GM23338 (cell line): Measurements from ENCODE around the gene GNS. TPM values are rescaled to one million over a fixed set of nuclear protein-coding genes. Genes with fewer than 3 reads are reported as not detected.

Experiments used
- ATAC-seq: fragments of 200-7000 bp; cut with Tn5 transposase; 3 replicates; pipeline ENCODE4 v1.9.1; 2020
- DNase-seq: peaks from one replicate; pipeline ENCODE4 v3.0.0-alpha.2; 2015; ENCODE audit warnings: low spot score
- H2AFZ ChIP-seq: fragments of 200-600 bp; sonication (generic); 2 replicates; pipeline ENCODE4 v1.8.0; 2016; ENCODE audit warnings: antibody characterized with exemption, mild to moderate bottlenecking, moderate library complexity
- H3F3A ChIP-seq: fragments of 200-600 bp; sonication (generic); replicated peaks from 2 replicates; pipeline ENCODE4 v1.8.0; 2017; ENCODE audit warnings: antibody characterized with exemption, mixed run types, low read depth
- H3K27ac ChIP-seq: fragments of 200-600 bp; sonication (generic); 2 replicates; pipeline ENCODE4 v1.6.1; 2016; ENCODE audit warnings: low read depth
- H3K27me3 ChIP-seq: fragments of 200-600 bp; sonication (generic); 2 replicates; pipeline ENCODE4 v1.8.0; 2016; ENCODE audit warnings: mild to moderate bottlenecking, mixed run types, moderate library complexity; ENCODE audit not compliant: insufficient read depth
- H3K36me3 ChIP-seq: fragments of 200-600 bp; sonication (generic); 2 replicates; pipeline ENCODE4 v1.8.0; 2016; ENCODE audit warnings: mild to moderate bottlenecking; ENCODE audit not compliant: insufficient read depth
- H3K4me1 ChIP-seq: fragments of 200-600 bp; sonication (generic); 2 replicates; pipeline ENCODE4 v1.8.0; 2016; ENCODE audit warnings: mild to moderate bottlenecking, moderate library complexity; ENCODE audit not compliant: insufficient read depth
- H3K4me2 ChIP-seq: fragments of 200-600 bp; sonication (generic); 2 replicates; pipeline ENCODE4 v1.7.1; 2017; ENCODE audit warnings: mixed run types
- H3K4me3 ChIP-seq: fragments of 200-600 bp; sonication (generic); 2 replicates; pipeline ENCODE4 v1.6.1; 2016; ENCODE audit warnings: mixed run types
- H3K79me2 ChIP-seq: fragments of 200-600 bp; sonication (generic); replicated peaks from 2 replicates; pipeline ENCODE4 v1.8.0; 2017; ENCODE audit warnings: mild to moderate bottlenecking; ENCODE audit not compliant: insufficient read depth
- H3K9me2 ChIP-seq: fragments of 200-600 bp; sonication (generic); 2 replicates; pipeline ENCODE4 v1.8.0; 2017; ENCODE audit not compliant: insufficient read depth
- H4K20me1 ChIP-seq: fragments of 200-600 bp; sonication (generic); replicated peaks from 2 replicates; pipeline ENCODE4 v1.8.0; 2017; ENCODE audit warnings: mild to moderate bottlenecking; ENCODE audit not compliant: insufficient read depth
- H3K27ac Mint-ChIP-seq: 2 replicates; pipeline ENCODE4 v1.8.0; 2020; ENCODE audit warnings: inconsistent platforms, mild to moderate bottlenecking, moderate library complexity, mixed read lengths
- H3K27me3 Mint-ChIP-seq: 3 replicates; pipeline ENCODE4 v1.8.0; 2022; ENCODE audit warnings: low read depth, mild to moderate bottlenecking, moderate library complexity, mixed read lengths, inconsistent platforms; ENCODE audit not compliant: insufficient read depth, poor library complexity
- H3K36me3 Mint-ChIP-seq: 3 replicates; pipeline ENCODE4 v1.8.0; 2021; ENCODE audit warnings: low read depth, mild to moderate bottlenecking, inconsistent platforms, moderate library complexity, mixed read lengths
- H3K4me1 Mint-ChIP-seq: 3 replicates; pipeline ENCODE4 v1.8.0; 2020; ENCODE audit warnings: mild to moderate bottlenecking, inconsistent platforms, mixed read lengths
- H3K4me3 Mint-ChIP-seq: 3 replicates; pipeline ENCODE4 v1.8.0; 2021; ENCODE audit warnings: moderate library complexity, mild to moderate bottlenecking, inconsistent platforms, mixed read lengths
- H3K9me3 Mint-ChIP-seq: 3 replicates; pipeline ENCODE4 v1.8.0; 2020; ENCODE audit warnings: moderate library complexity, mild to moderate bottlenecking, inconsistent platforms, mixed read lengths
- CREB1 ChIP-seq: fragments of 250-450 bp; sonication (Bioruptor Pico); IDR thresholded peaks from 2 replicates; pipeline ENCODE4 v1.5.0; 2020; ENCODE audit warnings: low read depth, mild to moderate bottlenecking, moderate library complexity
- EZH2 ChIP-seq: fragments of 200-600 bp; sonication (generic); IDR thresholded peaks from one replicate; pipeline ENCODE4 v1.8.0; 2017; ENCODE audit warnings: antibody characterized with exemption, mild to moderate bottlenecking, low read depth; ENCODE audit not compliant: unreplicated experiment
- EZH2phosphoT487 ChIP-seq: fragments of 200-600 bp; sonication (generic); IDR thresholded peaks from one replicate; pipeline ENCODE4 v1.8.1; 2018; ENCODE audit warnings: antibody characterized with exemption; ENCODE audit not compliant: unreplicated experiment
- JUNB ChIP-seq: IDR thresholded peaks from one replicate; pipeline ENCODE4 v1.6.1; 2016; ENCODE audit warnings: antibody characterized with exemption; ENCODE audit not compliant: unreplicated experiment
- NANOG ChIP-seq: IDR thresholded peaks from 2 replicates; pipeline ENCODE4 v1.6.1; 2016; ENCODE audit warnings: antibody characterized with exemption, borderline replicate concordance
- POLR2AphosphoS5 ChIP-seq: IDR thresholded peaks from 2 replicates; pipeline ENCODE4 v1.6.1; 2016; ENCODE audit warnings: antibody characterized with exemption, low read depth
- REST ChIP-seq: IDR thresholded peaks from one replicate; pipeline ENCODE4 v1.6.1; 2018; ENCODE audit warnings: antibody characterized with exemption; ENCODE audit not compliant: unreplicated experiment
- STAT1 ChIP-seq: IDR thresholded peaks from one replicate; pipeline ENCODE4 v1.6.1; 2016; ENCODE audit warnings: antibody characterized with exemption; ENCODE audit not compliant: unreplicated experiment
- ZNF114 ChIP-seq: fragments of 250-450 bp; sonication (Bioruptor Pico); IDR thresholded peaks from 2 replicates; pipeline ENCODE4 v1.5.0; 2020; ENCODE audit warnings: mild to moderate bottlenecking, moderate library complexity
- ZNF331 ChIP-seq: fragments of 250-450 bp; sonication (Bioruptor Pico); IDR thresholded peaks from 2 replicates; pipeline ENCODE4 v1.5.0; 2020; ENCODE audit warnings: low read depth, mild to moderate bottlenecking, moderate library complexity
- polyA plus RNA-seq: library from polyadenylated mRNA; unstranded; fragments of >200 nt; fragmentation: Nextera tagmentation; extraction: Ambion mirVana; gene quantifications from 2 replicates; pipeline ENCODE4 v1.2.1, GENCODE V29; 2016
- total RNA-seq: library from RNA; depleted of rRNA; stranded (reverse); fragments of >200 nt; shearing (Covaris generic); gene quantifications from 2 replicates; pipeline ENCODE4 v1.2.3, GENCODE V29; 2014
- TF ChIP-seq, protein P1 (sequence below): fragments of 250-450 bp; sonication (Bioruptor Pico); IDR thresholded peaks from 2 replicates; pipeline ENCODE4 v1.5.0; 2020; ENCODE audit warnings: mild to moderate bottlenecking, moderate library complexity
- TF ChIP-seq, protein P2 (sequence below): IDR thresholded peaks from 2 replicates; pipeline ENCODE4 v1.6.1; 2016; ENCODE audit warnings: antibody characterized with exemption
- TF ChIP-seq, protein P3 (sequence below), 2 experiments: fragments of 200-600 bp in 1 of 2; sonication (generic) in 1 of 2; conservative IDR thresholded peaks; 2 replicates each; pipeline versions ENCODE4 v1.5.1 to v1.6.1; 2016 to 2017; ENCODE audit warnings: antibody characterized with exemption in 2 of 2, low read depth in 2 of 2, mild to moderate bottlenecking in 2 of 2, moderate library complexity in 1 of 2

The GNS gene
- total and polyA plus RNA-seq, 2 experiments from 2014 or later = 12.3 to 34.9 TPM

DNA sequence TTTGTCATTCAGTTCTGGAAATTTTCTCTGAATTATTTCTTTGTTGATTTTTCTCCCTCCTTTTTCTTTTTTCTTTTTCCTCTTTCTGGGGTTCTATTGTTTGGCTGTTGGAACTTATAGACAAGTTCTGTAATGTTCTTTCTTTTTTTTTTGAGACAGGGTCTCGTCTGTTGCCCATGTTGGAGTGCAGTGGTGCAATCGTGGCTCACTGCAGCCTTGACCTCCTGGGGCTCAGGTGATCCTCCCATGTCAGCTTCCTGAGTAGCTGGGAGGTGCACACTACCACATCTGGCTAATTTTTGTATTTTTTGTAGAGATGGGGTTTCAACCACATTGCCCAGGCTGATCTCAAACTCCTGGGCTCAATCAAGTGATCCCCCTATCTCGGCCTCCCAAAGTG, 35.1 kb upstream of the GNS start:
- Histone ChIP-seq H3K27me3 (no peaks in the 10 kb centered on the region), H3K4me3 (no peak overlapping the region), H3K9me2 (no peaks in the 10 kb centered on the region), H3K4me1 (no peaks in the 10 kb centered on the region), H3K36me3 (no peaks in the 10 kb centered on the region), H4K20me1 (no peaks in the 10 kb centered on the region), H2AFZ (no peak overlapping the region), H3K79me2 (no peaks in the 10 kb centered on the region), H3K27ac (no peak overlapping the region), H3K4me2 (no peak overlapping the region), H3F3A (no peaks in the 10 kb centered on the region)
- TF ChIP-seq REST (no peak), POLR2AphosphoS5 (no peak), STAT1 (no peak), ZNF114 (CRISPR knock-in tag) (no peak), JUNB (no peak), EZH2phosphoT487 (no peak), ZNF331 (CRISPR knock-in tag) (no peak), NANOG (no peak), CREB1 (no peak), EZH2 (no peak)
- TF ChIP-seq, protein P1, sequence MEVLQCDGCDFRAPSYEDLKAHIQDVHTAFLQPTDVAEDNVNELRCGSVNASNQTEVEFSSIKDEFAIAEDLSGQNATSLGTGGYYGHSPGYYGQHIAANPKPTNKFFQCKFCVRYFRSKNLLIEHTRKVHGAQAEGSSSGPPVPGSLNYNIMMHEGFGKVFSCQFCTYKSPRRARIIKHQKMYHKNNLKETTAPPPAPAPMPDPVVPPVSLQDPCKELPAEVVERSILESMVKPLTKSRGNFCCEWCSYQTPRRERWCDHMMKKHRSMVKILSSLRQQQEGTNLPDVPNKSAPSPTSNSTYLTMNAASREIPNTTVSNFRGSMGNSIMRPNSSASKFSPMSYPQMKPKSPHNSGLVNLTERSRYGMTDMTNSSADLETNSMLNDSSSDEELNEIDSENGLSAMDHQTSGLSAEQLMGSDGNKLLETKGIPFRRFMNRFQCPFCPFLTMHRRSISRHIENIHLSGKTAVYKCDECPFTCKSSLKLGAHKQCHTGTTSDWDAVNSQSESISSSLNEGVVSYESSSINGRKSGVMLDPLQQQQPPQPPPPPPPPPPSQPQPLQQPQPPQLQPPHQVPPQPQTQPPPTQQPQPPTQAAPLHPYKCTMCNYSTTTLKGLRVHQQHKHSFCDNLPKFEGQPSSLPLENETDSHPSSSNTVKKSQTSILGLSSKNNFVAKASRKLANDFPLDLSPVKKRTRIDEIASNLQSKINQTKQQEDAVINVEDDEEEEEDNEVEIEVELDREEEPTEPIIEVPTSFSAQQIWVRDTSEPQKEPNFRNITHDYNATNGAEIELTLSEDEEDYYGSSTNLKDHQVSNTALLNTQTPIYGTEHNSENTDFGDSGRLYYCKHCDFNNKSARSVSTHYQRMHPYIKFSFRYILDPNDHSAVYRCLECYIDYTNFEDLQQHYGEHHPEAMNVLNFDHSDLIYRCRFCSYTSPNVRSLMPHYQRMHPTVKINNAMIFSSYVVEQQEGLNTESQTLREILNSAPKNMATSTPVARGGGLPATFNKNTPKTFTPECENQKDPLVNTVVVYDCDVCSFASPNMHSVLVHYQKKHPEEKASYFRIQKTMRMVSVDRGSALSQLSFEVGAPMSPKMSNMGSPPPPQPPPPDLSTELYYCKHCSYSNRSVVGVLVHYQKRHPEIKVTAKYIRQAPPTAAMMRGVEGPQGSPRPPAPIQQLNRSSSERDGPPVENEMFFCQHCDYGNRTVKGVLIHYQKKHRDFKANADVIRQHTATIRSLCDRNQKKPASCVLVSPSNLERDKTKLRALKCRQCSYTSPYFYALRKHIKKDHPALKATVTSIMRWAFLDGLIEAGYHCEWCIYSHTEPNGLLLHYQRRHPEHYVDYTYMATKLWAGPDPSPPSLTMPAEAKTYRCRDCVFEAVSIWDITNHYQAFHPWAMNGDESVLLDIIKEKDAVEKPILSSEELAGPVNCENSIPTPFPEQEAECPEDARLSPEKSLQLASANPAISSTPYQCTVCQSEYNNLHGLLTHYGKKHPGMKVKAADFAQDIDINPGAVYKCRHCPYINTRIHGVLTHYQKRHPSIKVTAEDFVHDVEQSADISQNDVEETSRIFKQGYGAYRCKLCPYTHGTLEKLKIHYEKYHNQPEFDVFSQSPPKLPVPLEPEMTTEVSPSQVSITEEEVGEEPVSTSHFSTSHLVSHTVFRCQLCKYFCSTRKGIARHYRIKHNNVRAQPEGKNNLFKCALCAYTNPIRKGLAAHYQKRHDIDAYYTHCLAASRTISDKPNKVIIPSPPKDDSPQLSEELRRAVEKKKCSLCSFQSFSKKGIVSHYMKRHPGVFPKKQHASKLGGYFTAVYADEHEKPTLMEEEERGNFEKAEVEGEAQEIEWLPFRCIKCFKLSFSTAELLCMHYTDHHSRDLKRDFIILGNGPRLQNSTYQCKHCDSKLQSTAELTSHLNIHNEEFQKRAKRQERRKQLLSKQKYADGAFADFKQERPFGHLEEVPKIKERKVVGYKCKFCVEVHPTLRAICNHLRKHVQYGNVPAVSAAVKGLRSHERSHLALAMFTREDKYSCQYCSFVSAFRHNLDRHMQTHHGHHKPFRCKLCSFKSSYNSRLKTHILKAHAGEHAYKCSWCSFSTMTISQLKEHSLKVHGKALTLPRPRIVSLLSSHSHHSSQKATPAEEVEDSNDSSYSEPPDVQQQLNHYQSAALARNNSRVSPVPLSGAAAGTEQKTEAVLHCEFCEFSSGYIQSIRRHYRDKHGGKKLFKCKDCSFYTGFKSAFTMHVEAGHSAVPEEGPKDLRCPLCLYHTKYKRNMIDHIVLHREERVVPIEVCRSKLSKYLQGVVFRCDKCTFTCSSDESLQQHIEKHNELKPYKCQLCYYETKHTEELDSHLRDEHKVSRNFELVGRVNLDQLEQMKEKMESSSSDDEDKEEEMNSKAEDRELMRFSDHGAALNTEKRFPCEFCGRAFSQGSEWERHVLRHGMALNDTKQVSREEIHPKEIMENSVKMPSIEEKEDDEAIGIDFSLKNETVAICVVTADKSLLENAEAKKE (CRISPR knock-in tag) = no peak
- TF ChIP-seq, protein P2, sequence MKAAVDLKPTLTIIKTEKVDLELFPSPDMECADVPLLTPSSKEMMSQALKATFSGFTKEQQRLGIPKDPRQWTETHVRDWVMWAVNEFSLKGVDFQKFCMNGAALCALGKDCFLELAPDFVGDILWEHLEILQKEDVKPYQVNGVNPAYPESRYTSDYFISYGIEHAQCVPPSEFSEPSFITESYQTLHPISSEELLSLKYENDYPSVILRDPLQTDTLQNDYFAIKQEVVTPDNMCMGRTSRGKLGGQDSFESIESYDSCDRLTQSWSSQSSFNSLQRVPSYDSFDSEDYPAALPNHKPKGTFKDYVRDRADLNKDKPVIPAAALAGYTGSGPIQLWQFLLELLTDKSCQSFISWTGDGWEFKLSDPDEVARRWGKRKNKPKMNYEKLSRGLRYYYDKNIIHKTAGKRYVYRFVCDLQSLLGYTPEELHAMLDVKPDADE = no peak
- TF ChIP-seq, protein P3, sequence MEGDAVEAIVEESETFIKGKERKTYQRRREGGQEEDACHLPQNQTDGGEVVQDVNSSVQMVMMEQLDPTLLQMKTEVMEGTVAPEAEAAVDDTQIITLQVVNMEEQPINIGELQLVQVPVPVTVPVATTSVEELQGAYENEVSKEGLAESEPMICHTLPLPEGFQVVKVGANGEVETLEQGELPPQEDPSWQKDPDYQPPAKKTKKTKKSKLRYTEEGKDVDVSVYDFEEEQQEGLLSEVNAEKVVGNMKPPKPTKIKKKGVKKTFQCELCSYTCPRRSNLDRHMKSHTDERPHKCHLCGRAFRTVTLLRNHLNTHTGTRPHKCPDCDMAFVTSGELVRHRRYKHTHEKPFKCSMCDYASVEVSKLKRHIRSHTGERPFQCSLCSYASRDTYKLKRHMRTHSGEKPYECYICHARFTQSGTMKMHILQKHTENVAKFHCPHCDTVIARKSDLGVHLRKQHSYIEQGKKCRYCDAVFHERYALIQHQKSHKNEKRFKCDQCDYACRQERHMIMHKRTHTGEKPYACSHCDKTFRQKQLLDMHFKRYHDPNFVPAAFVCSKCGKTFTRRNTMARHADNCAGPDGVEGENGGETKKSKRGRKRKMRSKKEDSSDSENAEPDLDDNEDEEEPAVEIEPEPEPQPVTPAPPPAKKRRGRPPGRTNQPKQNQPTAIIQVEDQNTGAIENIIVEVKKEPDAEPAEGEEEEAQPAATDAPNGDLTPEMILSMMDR (conservative IDR thresholded peaks at IDR 0.05; ENCODE audit: low read depth in 2 of 2) = no peak
- no peaks in the 10 kb centered on the region for H3K9me3 Mint-ChIP-seq
- DNase-seq (no peak), ATAC-seq (no peak)
- peaks cover 3% of the 10 kb centered on the region for H3K27me3 Mint-ChIP-seq
- H3K27ac Mint-ChIP-seq = no peak overlapping the region
- peaks cover 2% of the 10 kb centered on the region; the same call in 2 of the 3 replicates for H3K4me1 Mint-ChIP-seq
- H3K36me3 Mint-ChIP-seq = no peaks in the 10 kb centered on the region
- no peak overlapping the region for H3K4me3 Mint-ChIP-seq
